NCI-H2227 (cell line): Measurements from ENCODE around the gene CMTM6.
"Not testable (repeated sequence)": the region's sequence is repeated elsewhere in the genome, so short reads cannot be mapped to it uniquely, and the experiment has no call there.

Experiments
- DNase-seq: peaks from one replicate; lab custom pipeline; 2025; ENCODE audit not compliant: unreplicated experiment; lab: John Stamatoyannopoulos, UW

CMTM6 gene

GRCh38 chr3:32500231-32500630, 2.4 kb downstream of the CMTM6 start:
- DNase-seq: no peak

- no peak for DNase-seq
These were observed 3.1 kb downstream of the CMTM6 start for GRCh38 chr3:32499585-32499984.

- DNase-seq: no peak
These were observed 3.7 kb downstream of the CMTM6 start for GRCh38 chr3:32498992-32499391.

GRCh38 chr3:32498252-32498651, 4.4 kb downstream of the CMTM6 start:
- no peak for DNase-seq

- no peak for DNase-seq
These were observed 7.0 kb downstream of the CMTM6 start for GRCh38 chr3:32495609-32496008.

GRCh38 chr3:32495085-32495484, 7.6 kb downstream of the CMTM6 start:
- DNase-seq: no peak

GRCh38 chr3:32493437-32494414, 8.9 kb downstream of the CMTM6 start:
- DNase-seq: no peak

GRCh38 chr3:32492684-32493436, 9.8 kb downstream of the CMTM6 start:
- no peak for DNase-seq

- DNase-seq: no peak
These were observed 14.1 kb downstream of the CMTM6 start for GRCh38 chr3:32488474-32489008.

- no peak for DNase-seq
These were observed 14.7 kb downstream of the CMTM6 start for GRCh38 chr3:32487781-32488473.

- DNase-seq: no peak
These were observed 18.2 kb downstream of the CMTM6 start for GRCh38 chr3:32484436-32484835.

GRCh38 chr3:32483772-32484171, 18.9 kb downstream of the CMTM6 start:
- no peak for DNase-seq

GRCh38 chr3:32482693-32483092, 20.0 kb downstream of the CMTM6 start:
- no peak for DNase-seq

- no peak for DNase-seq
These were observed 20.6 kb downstream of the CMTM6 start for GRCh38 chr3:32481791-32482631.

- DNase-seq: no peak
These were observed 22.0 kb downstream of the CMTM6 start for GRCh38 chr3:32480604-32481003.

- no peak for DNase-seq
These were observed 28.5 kb downstream of the CMTM6 start for GRCh38 chr3:32474201-32474600.

- not testable (repeated sequence) for DNase-seq
These were observed 30.5 kb downstream of the CMTM6 start for GRCh38 chr3:32472151-32472550.

- DNase-seq: no peak
These were observed 31.4 kb downstream of the CMTM6 start for GRCh38 chr3:32471246-32471645.

GRCh38 chr3:32470362-32470761, 32.3 kb downstream of the CMTM6 start:
- DNase-seq: no peak

GRCh38 chr3:32469151-32469874, 33.3 kb downstream of the CMTM6 start:
- no peak for DNase-seq
